Neural progenitor cell (in vitro differentiated cells): ENCODE data around the gene BAIAP3.

Experiments
- CTCF ChIP-seq: fragments of 200-600 bp; sonication (generic); IDR thresholded peaks from 2 replicates; pipeline ENCODE4 v1.5.1; 2017; ENCODE audit warnings: antibody characterized with exemption, mild to moderate bottlenecking
- EZH2 ChIP-seq: fragments of 200-600 bp; sonication (generic); IDR thresholded peaks from 2 replicates; pipeline ENCODE4 v1.6.1; 2017; ENCODE audit warnings: antibody characterized with exemption, mild to moderate bottlenecking, moderate library complexity
- EZH2phosphoT487 ChIP-seq: fragments of 200-600 bp; sonication (generic); IDR thresholded peaks from 2 replicates; pipeline ENCODE4 v1.6.1; 2017; ENCODE audit warnings: antibody characterized with exemption

- TF ChIP-seq CTCF = no peak
- TF ChIP-seq EZH2phosphoT487 = no peak
- no peak for TF ChIP-seq EZH2
Observed at GRCh38 chr16:1326391-1326790, 7.1 kb upstream of the BAIAP3 start.
